ENCODE results near the gene SELL. TPM values are rescaled to one million over a fixed set of nuclear protein-coding genes. Genes with fewer than 3 reads are reported as not detected.

The SELL gene
- total and polyA plus RNA-seq, 10 of the 15 experiments (the other 5 are each of a cell fraction or from before 2014, with no cell fraction given): 31.8 to 66.0 (median 50.9) TPM

DNA sequence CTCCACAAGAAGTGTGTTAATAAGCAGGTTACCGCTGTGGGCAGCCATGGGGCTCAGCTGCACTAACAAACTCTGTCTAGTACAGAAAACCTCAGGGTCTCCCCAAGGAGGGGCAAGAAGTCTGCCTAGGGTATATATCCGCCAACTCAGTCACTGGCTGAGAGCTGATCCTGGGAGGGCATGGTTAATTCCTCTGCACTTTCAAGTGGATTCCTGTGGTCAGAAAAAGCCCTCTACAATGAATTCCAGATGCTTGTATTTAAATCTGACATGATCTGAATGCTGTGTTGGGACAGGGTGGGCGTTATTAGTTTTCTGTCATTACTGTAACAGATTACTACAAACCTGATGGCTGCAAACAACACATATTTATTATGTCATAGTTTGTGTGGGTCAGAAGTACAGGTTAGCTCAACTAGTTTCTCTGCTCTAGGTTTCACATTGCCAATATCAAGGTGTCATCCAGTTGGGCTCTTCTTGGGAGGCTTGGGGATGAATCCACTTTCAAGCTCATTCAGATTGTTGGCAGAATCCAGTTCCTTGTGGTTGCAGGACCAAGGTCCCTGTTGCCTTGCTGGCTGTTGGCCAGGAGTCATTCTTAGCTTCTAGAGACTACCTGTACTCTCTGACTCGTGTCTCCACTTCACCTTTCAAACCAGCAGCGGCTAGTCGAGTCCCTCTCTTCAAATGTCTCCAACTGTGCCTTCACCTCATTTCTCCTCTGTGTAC is 30.4 kb upstream of the SELL start (continued):
- TF ChIP-seq, protein P1, sequence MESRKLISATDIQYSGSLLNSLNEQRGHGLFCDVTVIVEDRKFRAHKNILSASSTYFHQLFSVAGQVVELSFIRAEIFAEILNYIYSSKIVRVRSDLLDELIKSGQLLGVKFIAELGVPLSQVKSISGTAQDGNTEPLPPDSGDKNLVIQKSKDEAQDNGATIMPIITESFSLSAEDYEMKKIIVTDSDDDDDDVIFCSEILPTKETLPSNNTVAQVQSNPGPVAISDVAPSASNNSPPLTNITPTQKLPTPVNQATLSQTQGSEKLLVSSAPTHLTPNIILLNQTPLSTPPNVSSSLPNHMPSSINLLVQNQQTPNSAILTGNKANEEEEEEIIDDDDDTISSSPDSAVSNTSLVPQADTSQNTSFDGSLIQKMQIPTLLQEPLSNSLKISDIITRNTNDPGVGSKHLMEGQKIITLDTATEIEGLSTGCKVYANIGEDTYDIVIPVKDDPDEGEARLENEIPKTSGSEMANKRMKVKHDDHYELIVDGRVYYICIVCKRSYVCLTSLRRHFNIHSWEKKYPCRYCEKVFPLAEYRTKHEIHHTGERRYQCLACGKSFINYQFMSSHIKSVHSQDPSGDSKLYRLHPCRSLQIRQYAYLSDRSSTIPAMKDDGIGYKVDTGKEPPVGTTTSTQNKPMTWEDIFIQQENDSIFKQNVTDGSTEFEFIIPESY (IDR thresholded peaks at IDR 0.05): no peak
- TF ChIP-seq, protein P2, sequence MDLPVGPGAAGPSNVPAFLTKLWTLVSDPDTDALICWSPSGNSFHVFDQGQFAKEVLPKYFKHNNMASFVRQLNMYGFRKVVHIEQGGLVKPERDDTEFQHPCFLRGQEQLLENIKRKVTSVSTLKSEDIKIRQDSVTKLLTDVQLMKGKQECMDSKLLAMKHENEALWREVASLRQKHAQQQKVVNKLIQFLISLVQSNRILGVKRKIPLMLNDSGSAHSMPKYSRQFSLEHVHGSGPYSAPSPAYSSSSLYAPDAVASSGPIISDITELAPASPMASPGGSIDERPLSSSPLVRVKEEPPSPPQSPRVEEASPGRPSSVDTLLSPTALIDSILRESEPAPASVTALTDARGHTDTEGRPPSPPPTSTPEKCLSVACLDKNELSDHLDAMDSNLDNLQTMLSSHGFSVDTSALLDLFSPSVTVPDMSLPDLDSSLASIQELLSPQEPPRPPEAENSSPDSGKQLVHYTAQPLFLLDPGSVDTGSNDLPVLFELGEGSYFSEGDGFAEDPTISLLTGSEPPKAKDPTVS (IDR thresholded peaks at IDR 0.05; ENCODE audit: low read depth, low read length): no peak
- TF ChIP-seq DPF2 (IDR thresholded peaks at IDR 0.05): no peak

DNA sequence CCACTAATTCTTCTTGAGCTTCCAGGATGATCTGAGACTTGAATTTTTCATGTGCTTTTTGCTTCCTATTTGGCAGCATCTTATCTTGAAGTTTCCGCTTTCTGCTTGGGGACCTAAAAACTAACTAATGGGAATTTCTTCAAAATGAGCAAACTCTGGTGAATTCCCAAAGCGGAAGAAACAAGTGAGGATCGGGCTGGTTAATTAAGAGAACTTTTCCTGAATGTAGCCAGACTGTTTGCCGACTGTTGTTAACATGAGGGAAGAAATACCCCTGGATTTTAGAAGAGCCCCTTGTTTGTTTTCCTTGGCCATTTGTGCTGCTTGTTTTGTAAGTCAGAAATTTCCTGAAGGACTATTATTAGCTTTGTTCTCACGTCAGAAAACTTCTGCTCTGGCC is 28.6 kb upstream of the SELL start:
- no TSS peak for BruUV-seq (replicated peaks)
- Histone ChIP-seq H3K9ac (ENCODE audit: control insufficient read depth, insufficient read depth, low read length) (no peak overlapping the region), H2AFZ (ENCODE audit: control insufficient read depth, low read depth, low read length) (no peak overlapping the region), H3K27ac (ENCODE audit: control insufficient read depth, insufficient read depth) (no peak overlapping the region), H3K9me3 (replicated peaks; ENCODE audit: control insufficient read depth, insufficient read depth, low read length) (no peaks in the 10 kb centered on the region), H3K4me1 (ENCODE audit: control insufficient read depth, insufficient read depth, low read length) (no peaks in the 10 kb centered on the region), H3K36me3 (ENCODE audit: control insufficient read depth in 2 of 2, insufficient read depth in 2 of 2, low read length in 1 of 2) (no peaks in the 10 kb centered on the region), H4K20me1 (ENCODE audit: control insufficient read depth, insufficient read depth) (no peaks in the 10 kb centered on the region), H3K27me3 (replicated peaks in 1 of 2; ENCODE audit: control insufficient read depth in 2 of 2, insufficient read depth in 2 of 2, low read length in 1 of 2) (peaks cover 0 to 2% of the 10 kb centered on the region in 2 experiments; a peak in 2 of 4 replicates), H3K4me3 (no peak overlapping the region), H3K79me2 (ENCODE audit: control insufficient read depth, insufficient read depth, low read length) (no peaks in the 10 kb centered on the region), H3K4me2 (ENCODE audit: control insufficient read depth, insufficient read depth) (no peak overlapping the region)
- ATAC-seq (no peak), FAIRE-seq (no peak), DNase-seq (ENCODE audit: low read depth, low spot score) (no peak)
- SMC1A ChIA-PET (ENCODE audit: uncharacterized antibody, unreplicated experiment): interaction anchor here (0.9 to 1.3 kb wide), 3 partner anchors 11 to 191 kb away, joined by 3 to 4 read pairs (median 3); no protein-coding TSS in a partner anchor
- intact Hi-C loops (cut with micrococcal nuclease; ENCODE audit: unreplicated experiment): no loop called here
- in situ Hi-C loops (cut with MboI): no loop called here
- 43% methylated on average over 5 of the region's 5 CpGs for WGBS (ENCODE audit: insufficient coverage, insufficient replicate concordance, low lambda C conversion rate, missing lambda C conversion rate)
- RAD21 ChIA-PET (ENCODE audit: unreplicated experiment): no interaction called here
- CTCF ChIA-PET: no interaction called here
- POLR2A ChIA-PET: no interaction called here
- no peak for TF ChIP-seq ESRRA (IDR thresholded peaks at IDR 0.05; ENCODE audit: low read length)
- no peak for TF ChIP-seq STAT3 (IDR thresholded peaks at IDR 0.05; ENCODE audit: low read depth, low read length)
- TF ChIP-seq MEF2A (IDR thresholded peaks at IDR 0.05; ENCODE audit: insufficient read depth, low read depth, low read length): no peak
- no peak for TF ChIP-seq RBBP5 (conservative IDR thresholded peaks at IDR 0.05)
- no peak for TF ChIP-seq YY1 (IDR thresholded peaks at IDR 0.05; ENCODE audit: low read depth, low read length)
- TF ChIP-seq, protein P3, sequence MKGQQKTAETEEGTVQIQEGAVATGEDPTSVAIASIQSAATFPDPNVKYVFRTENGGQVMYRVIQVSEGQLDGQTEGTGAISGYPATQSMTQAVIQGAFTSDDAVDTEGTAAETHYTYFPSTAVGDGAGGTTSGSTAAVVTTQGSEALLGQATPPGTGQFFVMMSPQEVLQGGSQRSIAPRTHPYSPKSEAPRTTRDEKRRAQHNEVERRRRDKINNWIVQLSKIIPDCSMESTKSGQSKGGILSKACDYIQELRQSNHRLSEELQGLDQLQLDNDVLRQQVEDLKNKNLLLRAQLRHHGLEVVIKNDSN (IDR thresholded peaks at IDR 0.05; ENCODE audit: borderline replicate concordance, extremely low read length, insufficient read depth, low read depth, low read length): no peak
- no peak for TF ChIP-seq NFYA (IDR thresholded peaks at IDR 0.05; ENCODE audit: borderline replicate concordance, low read depth, low read length)
- TF ChIP-seq, protein P4, sequence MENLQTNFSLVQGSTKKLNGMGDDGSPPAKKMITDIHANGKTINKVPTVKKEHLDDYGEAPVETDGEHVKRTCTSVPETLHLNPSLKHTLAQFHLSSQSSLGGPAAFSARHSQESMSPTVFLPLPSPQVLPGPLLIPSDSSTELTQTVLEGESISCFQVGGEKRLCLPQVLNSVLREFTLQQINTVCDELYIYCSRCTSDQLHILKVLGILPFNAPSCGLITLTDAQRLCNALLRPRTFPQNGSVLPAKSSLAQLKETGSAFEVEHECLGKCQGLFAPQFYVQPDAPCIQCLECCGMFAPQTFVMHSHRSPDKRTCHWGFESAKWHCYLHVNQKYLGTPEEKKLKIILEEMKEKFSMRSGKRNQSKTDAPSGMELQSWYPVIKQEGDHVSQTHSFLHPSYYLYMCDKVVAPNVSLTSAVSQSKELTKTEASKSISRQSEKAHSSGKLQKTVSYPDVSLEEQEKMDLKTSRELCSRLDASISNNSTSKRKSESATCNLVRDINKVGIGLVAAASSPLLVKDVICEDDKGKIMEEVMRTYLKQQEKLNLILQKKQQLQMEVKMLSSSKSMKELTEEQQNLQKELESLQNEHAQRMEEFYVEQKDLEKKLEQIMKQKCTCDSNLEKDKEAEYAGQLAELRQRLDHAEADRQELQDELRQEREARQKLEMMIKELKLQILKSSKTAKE (IDR thresholded peaks at IDR 0.05; ENCODE audit: low read depth, poor library complexity, severe bottlenecking): no peak
- TF ChIP-seq, protein P5, sequence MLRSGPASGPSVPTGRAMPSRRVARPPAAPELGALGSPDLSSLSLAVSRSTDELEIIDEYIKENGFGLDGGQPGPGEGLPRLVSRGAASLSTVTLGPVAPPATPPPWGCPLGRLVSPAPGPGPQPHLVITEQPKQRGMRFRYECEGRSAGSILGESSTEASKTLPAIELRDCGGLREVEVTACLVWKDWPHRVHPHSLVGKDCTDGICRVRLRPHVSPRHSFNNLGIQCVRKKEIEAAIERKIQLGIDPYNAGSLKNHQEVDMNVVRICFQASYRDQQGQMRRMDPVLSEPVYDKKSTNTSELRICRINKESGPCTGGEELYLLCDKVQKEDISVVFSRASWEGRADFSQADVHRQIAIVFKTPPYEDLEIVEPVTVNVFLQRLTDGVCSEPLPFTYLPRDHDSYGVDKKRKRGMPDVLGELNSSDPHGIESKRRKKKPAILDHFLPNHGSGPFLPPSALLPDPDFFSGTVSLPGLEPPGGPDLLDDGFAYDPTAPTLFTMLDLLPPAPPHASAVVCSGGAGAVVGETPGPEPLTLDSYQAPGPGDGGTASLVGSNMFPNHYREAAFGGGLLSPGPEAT (IDR thresholded peaks at IDR 0.05; ENCODE audit: low read depth): no peak
- TF ChIP-seq NR2C1 (IDR thresholded peaks at IDR 0.05): no peak

Data from GM12878 (cell line).